Measurements from ENCODE around the gene CELA3B.
"Not testable (repeated sequence)": the region's sequence is repeated elsewhere in the genome, so short reads cannot be mapped to it uniquely, and the experiment has no call there.

CELA3B gene

DNA sequence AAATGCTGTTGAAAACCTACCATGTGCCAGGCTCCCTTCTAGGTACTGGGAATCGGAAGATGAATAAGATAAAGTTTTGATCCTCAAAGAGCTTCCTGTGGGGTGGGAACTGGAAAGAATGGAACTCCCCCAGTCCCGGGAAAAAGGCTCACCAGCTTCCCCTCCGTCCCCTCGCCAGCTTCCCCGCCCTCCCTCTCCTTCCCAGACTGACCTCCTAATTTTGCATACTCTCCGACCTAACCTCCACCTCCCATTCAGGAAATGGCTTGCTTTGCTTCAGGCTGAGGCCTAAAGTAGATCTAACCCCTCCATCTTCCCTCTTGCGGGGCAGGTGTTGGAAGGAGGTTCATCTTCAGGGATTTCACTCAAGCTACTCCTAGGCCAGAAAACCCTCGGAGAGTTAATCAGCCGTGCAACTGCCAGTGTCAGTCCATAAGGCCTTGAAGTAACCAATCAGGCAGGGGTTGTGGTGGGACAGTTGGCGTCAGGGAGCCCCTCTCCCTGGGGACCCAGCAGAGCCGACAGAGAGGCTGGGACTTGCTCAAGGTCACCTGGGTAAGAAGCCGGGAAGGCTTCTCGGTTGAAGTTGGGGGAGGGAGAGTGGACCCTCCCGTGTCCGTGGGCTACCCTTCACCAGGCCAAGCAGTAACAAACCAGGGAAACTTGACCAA is 21.9 kb downstream of the CELA3B start:
- not testable (repeated sequence) for H3K36me3 ChIP-seq (ENCODE audit: control insufficient read depth in 2 of 2, insufficient read depth in 2 of 2, low read length in 2 of 2); H3K9ac ChIP-seq (ENCODE audit: low read length in 2 of 2); H3K27ac ChIP-seq (ENCODE audit: low read length); H3K4me1 ChIP-seq (ENCODE audit: control insufficient read depth, insufficient read depth, low read length); H3K4me3 ChIP-seq (ENCODE audit: low read length in 2 of 2); H3K27me3 ChIP-seq (ENCODE audit: control insufficient read depth in 1 of 2, insufficient read depth in 2 of 2, low read length in 2 of 2); H3K9me3 ChIP-seq (ENCODE audit: control insufficient read depth in 2 of 2, low read length in 2 of 2)

DNA sequence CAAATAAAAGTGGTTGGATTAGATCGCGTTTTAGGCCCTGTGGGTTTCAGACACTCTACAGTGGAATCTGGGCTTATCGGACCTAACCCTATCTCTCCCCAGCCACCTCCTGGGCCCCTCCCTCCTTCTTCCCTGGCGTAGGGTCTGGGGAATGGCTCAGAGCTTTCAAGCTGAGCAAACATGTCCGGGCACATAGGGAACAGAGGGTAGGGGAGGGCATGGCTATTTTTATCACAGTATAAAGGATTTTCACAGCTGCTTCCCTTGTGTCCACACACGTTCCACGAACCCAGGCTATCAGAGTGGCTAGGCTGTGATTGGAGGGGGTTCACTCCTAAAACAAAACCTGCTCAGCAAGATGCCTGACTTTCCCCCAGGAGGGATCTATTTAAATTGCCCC is 22.8 kb downstream of the CELA3B start:
- H3K27me3 ChIP-seq (ENCODE audit: control insufficient read depth in 1 of 2, insufficient read depth in 2 of 2, low read length in 2 of 2); H3K4me3 ChIP-seq (ENCODE audit: low read length in 2 of 2); H3K9ac ChIP-seq (ENCODE audit: low read length in 2 of 2); H3K9me3 ChIP-seq (ENCODE audit: control insufficient read depth in 2 of 2, low read length in 2 of 2); H3K4me1 ChIP-seq (ENCODE audit: control insufficient read depth, insufficient read depth, low read length); H3K36me3 ChIP-seq (ENCODE audit: control insufficient read depth in 2 of 2, insufficient read depth in 2 of 2, low read length in 2 of 2); H3K27ac ChIP-seq (ENCODE audit: low read length): not testable (repeated sequence)

DNA sequence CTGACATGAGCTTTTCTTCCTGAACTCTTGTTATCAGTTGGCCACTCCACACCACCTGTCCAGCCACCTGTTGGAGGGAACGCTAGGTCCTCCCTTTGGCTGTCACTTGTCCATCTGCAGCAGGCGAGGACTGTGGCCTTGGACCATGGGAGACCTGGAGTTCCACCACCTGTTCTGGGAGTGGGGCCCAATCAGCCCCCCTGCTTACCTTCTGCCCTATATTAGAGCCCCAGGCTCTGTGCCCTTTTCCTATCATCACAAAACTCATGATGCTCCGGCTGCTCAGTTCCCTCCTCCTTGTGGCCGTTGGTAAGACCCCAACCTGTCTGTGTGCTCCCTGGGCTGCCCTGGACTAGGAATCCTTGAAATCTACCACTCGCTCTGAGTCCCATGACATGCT is 24.6 kb downstream of the CELA3B start, which contains the start of gene CELA3A:
Gene CELA3A, plus strand, starts transcription at position 249 of the 400 bp plus-strand sequence. Its CDS starts 18 bp downstream, at position 267.
- Histone ChIP-seq H3K9ac (ENCODE audit: low read length in 2 of 2) (no peak within 1 kb of the TSS), H3K27ac (ENCODE audit: low read length) (no peak within 1 kb of the TSS), H3K27me3 (ENCODE audit: control insufficient read depth in 1 of 2, insufficient read depth in 2 of 2, low read length in 2 of 2) (no peaks in the 10 kb centered on the region), H3K4me1 (ENCODE audit: control insufficient read depth, insufficient read depth, low read length) (no peaks in the 10 kb centered on the region), H3K9me3 (ENCODE audit: control insufficient read depth in 2 of 2, low read length in 2 of 2) (no peaks in the 10 kb centered on the region), H3K36me3 (ENCODE audit: control insufficient read depth in 2 of 2, insufficient read depth in 2 of 2, low read length in 2 of 2) (no peaks in the 10 kb centered on the region), H3K4me3 (ENCODE audit: low read length in 2 of 2) (no peak within 1 kb of the TSS)

- not testable (repeated sequence) for H3K27me3 ChIP-seq (ENCODE audit: control insufficient read depth in 1 of 2, insufficient read depth in 2 of 2, low read length in 2 of 2); H3K4me3 ChIP-seq (ENCODE audit: low read length in 2 of 2); H3K9me3 ChIP-seq (ENCODE audit: control insufficient read depth in 2 of 2, low read length in 2 of 2); H3K4me1 ChIP-seq (ENCODE audit: control insufficient read depth, insufficient read depth, low read length); H3K36me3 ChIP-seq (ENCODE audit: control insufficient read depth in 2 of 2, insufficient read depth in 2 of 2, low read length in 2 of 2); H3K27ac ChIP-seq (ENCODE audit: low read length); H3K9ac ChIP-seq (ENCODE audit: low read length in 2 of 2)
These were observed 25.6 kb downstream of the CELA3B start for GRCh38 chr1:22002461-22002860.

GRCh38 chr1:22002875-22003274 is 26.1 kb downstream of the CELA3B start:
- not testable (repeated sequence) for H3K36me3 ChIP-seq (ENCODE audit: control insufficient read depth in 2 of 2, insufficient read depth in 2 of 2, low read length in 2 of 2); H3K27me3 ChIP-seq (ENCODE audit: control insufficient read depth in 1 of 2, insufficient read depth in 2 of 2, low read length in 2 of 2); H3K27ac ChIP-seq (ENCODE audit: low read length); H3K4me3 ChIP-seq (ENCODE audit: low read length in 2 of 2); H3K9me3 ChIP-seq (ENCODE audit: control insufficient read depth in 2 of 2, low read length in 2 of 2); H3K9ac ChIP-seq (ENCODE audit: low read length in 2 of 2); H3K4me1 ChIP-seq (ENCODE audit: control insufficient read depth, insufficient read depth, low read length)

DNA sequence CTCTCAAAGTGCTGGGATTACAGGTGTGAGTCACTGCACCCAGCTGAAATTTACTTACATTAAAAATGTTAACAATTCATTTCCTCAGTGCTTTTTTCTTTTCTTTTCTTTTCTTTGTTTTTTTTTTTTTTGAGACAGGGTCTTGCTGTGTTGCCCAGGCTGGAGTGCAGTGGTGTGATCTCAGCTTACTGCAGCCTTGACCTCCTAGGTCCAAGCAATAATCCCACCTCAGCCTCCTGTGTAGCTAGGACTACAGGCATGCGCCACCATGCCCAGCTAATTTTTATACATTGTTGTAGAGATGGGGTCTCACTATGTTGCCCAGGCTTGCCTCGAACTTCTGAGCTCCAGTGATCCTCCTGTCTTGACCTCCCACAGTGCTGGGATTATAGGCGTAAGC is 27.1 kb downstream of the CELA3B start:
- not testable (repeated sequence) for H3K36me3 ChIP-seq (ENCODE audit: control insufficient read depth in 2 of 2, insufficient read depth in 2 of 2, low read length in 2 of 2); H3K9ac ChIP-seq (ENCODE audit: low read length in 2 of 2); H3K9me3 ChIP-seq (ENCODE audit: control insufficient read depth in 2 of 2, low read length in 2 of 2); H3K27me3 ChIP-seq (ENCODE audit: control insufficient read depth in 1 of 2, insufficient read depth in 2 of 2, low read length in 2 of 2); H3K4me3 ChIP-seq (ENCODE audit: low read length in 2 of 2); H3K27ac ChIP-seq (ENCODE audit: low read length); H3K4me1 ChIP-seq (ENCODE audit: control insufficient read depth, insufficient read depth, low read length)

DNA sequence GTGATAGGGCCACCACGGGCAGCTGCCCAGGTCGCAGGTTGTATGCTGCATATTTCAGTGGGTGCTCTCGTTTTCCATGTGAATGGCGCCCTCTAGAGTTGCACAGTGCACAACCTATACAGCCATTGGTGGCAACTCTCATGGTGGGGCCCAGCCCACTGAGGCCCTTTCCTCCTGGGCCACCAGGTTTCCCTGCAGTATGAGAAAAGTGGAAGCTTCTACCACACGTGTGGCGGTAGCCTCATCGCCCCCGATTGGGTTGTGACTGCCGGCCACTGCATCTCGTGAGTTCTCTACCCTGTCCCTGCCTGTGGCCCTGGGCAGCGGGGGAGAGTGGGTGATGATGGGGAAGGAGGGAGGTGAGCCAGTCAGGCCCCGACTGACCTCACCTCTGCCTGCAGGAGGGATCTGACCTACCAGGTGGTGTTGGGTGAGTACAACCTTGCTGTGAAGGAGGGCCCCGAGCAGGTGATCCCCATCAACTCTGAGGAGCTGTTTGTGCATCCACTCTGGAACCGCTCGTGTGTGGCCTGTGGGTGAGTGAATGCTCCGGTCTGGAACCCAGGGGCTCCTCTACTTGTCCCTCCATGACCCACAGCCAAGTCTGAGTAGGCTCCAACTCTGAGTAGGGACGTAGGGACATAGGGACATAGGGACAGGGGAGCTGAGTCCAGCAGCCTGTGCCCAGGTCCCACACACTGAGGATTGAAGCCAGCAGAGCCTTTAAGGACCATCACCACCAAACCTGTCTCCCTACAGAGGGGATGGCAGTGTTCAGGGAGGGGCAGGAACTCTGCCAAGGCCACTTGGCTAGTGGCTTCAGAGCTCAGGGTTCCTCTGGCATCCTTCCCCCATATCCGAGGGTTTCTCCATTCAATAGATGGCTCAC is 28.7 kb downstream of the CELA3B start:
- H3K27ac ChIP-seq (ENCODE audit: low read length); H3K27me3 ChIP-seq (ENCODE audit: control insufficient read depth in 1 of 2, insufficient read depth in 2 of 2, low read length in 2 of 2); H3K9me3 ChIP-seq (ENCODE audit: control insufficient read depth in 2 of 2, low read length in 2 of 2); H3K36me3 ChIP-seq (ENCODE audit: control insufficient read depth in 2 of 2, insufficient read depth in 2 of 2, low read length in 2 of 2); H3K4me3 ChIP-seq (ENCODE audit: low read length in 2 of 2); H3K4me1 ChIP-seq (ENCODE audit: control insufficient read depth, insufficient read depth, low read length); H3K9ac ChIP-seq (ENCODE audit: low read length in 2 of 2): not testable (repeated sequence)

DNA sequence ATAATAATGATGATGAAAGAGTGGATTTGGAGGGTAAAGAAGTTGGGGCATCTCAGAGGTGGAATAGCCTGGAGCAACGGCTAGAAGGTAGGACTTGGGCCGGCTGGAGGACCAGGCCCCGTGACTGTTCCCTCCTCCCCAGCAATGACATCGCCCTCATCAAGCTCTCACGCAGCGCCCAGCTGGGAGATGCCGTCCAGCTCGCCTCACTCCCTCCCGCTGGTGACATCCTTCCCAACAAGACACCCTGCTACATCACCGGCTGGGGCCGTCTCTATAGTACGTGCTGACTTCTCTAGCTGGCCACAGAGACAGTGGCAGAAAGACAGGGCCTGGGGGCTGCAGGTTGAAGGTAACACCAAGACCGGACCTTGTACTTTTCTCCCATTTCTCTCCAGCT is 29.9 kb downstream of the CELA3B start:
- not testable (repeated sequence) for H3K4me3 ChIP-seq (ENCODE audit: low read length in 2 of 2); H3K9me3 ChIP-seq (ENCODE audit: control insufficient read depth in 2 of 2, low read length in 2 of 2); H3K36me3 ChIP-seq (ENCODE audit: control insufficient read depth in 2 of 2, insufficient read depth in 2 of 2, low read length in 2 of 2); H3K27me3 ChIP-seq (ENCODE audit: control insufficient read depth in 1 of 2, insufficient read depth in 2 of 2, low read length in 2 of 2); H3K9ac ChIP-seq (ENCODE audit: low read length in 2 of 2); H3K4me1 ChIP-seq (ENCODE audit: control insufficient read depth, insufficient read depth, low read length); H3K27ac ChIP-seq (ENCODE audit: low read length)

- not testable (repeated sequence) for H3K4me1 ChIP-seq (ENCODE audit: control insufficient read depth, insufficient read depth, low read length); H3K36me3 ChIP-seq (ENCODE audit: control insufficient read depth in 2 of 2, insufficient read depth in 2 of 2, low read length in 2 of 2); H3K27ac ChIP-seq (ENCODE audit: low read length); H3K9me3 ChIP-seq (ENCODE audit: control insufficient read depth in 2 of 2, low read length in 2 of 2); H3K4me3 ChIP-seq (ENCODE audit: low read length in 2 of 2); H3K27me3 ChIP-seq (ENCODE audit: control insufficient read depth in 1 of 2, insufficient read depth in 2 of 2, low read length in 2 of 2); H3K9ac ChIP-seq (ENCODE audit: low read length in 2 of 2)
These were observed 30.4 kb downstream of the CELA3B start for GRCh38 chr1:22007262-22007661.

- H3K9me3 ChIP-seq (ENCODE audit: control insufficient read depth in 2 of 2, low read length in 2 of 2); H3K27ac ChIP-seq (ENCODE audit: low read length); H3K4me1 ChIP-seq (ENCODE audit: control insufficient read depth, insufficient read depth, low read length); H3K4me3 ChIP-seq (ENCODE audit: low read length in 2 of 2); H3K9ac ChIP-seq (ENCODE audit: low read length in 2 of 2); H3K27me3 ChIP-seq (ENCODE audit: control insufficient read depth in 1 of 2, insufficient read depth in 2 of 2, low read length in 2 of 2); H3K36me3 ChIP-seq (ENCODE audit: control insufficient read depth in 2 of 2, insufficient read depth in 2 of 2, low read length in 2 of 2): not testable (repeated sequence)
These were observed 32.7 kb downstream of the CELA3B start for GRCh38 chr1:22009566-22009965.

- not testable (repeated sequence) for H3K36me3 ChIP-seq (ENCODE audit: control insufficient read depth in 2 of 2, insufficient read depth in 2 of 2, low read length in 2 of 2); H3K4me1 ChIP-seq (ENCODE audit: control insufficient read depth, insufficient read depth, low read length); H3K27ac ChIP-seq (ENCODE audit: low read length); H3K4me3 ChIP-seq (ENCODE audit: low read length in 2 of 2); H3K27me3 ChIP-seq (ENCODE audit: control insufficient read depth in 1 of 2, insufficient read depth in 2 of 2, low read length in 2 of 2); H3K9ac ChIP-seq (ENCODE audit: low read length in 2 of 2); H3K9me3 ChIP-seq (ENCODE audit: control insufficient read depth in 2 of 2, low read length in 2 of 2)
These were observed 35.9 kb downstream of the CELA3B start for GRCh38 chr1:22012752-22013151.

Measured in stomach smooth muscle (tissue), 2 donors.